Transverse colon (tissue), 3 donors: ENCODE data around the gene SDK1.

Experiments
- EP300 ChIP-seq: sonication (generic); formaldehyde crosslinking; IDR thresholded peaks from one replicate; pipeline ENCODE4 v1.6.1; 2017; ENCODE audit warnings: antibody characterized with exemption, low read depth
- TF ChIP-seq, protein P1 (sequence below), 5 experiments: fragments of 200-600 bp in 3 of 5; fragments of 450-650 bp in 2 of 5; sonication (generic) in 3 of 5; IDR thresholded peaks; 1 replicate in 2 of 5; 2 replicates in 3 of 5; pipeline ENCODE4 v1.5.1; 2016 to 2017; ENCODE audit warnings: antibody characterized with exemption in 5 of 5, inconsistent platforms in 3 of 5, mild to moderate bottlenecking in 2 of 5, moderate library complexity in 1 of 5

GRCh38 chr7:4288791-4289394 lies 987.8 kb downstream of the SDK1 start:
- TF ChIP-seq, protein P1, sequence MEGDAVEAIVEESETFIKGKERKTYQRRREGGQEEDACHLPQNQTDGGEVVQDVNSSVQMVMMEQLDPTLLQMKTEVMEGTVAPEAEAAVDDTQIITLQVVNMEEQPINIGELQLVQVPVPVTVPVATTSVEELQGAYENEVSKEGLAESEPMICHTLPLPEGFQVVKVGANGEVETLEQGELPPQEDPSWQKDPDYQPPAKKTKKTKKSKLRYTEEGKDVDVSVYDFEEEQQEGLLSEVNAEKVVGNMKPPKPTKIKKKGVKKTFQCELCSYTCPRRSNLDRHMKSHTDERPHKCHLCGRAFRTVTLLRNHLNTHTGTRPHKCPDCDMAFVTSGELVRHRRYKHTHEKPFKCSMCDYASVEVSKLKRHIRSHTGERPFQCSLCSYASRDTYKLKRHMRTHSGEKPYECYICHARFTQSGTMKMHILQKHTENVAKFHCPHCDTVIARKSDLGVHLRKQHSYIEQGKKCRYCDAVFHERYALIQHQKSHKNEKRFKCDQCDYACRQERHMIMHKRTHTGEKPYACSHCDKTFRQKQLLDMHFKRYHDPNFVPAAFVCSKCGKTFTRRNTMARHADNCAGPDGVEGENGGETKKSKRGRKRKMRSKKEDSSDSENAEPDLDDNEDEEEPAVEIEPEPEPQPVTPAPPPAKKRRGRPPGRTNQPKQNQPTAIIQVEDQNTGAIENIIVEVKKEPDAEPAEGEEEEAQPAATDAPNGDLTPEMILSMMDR (IDR thresholded peaks at IDR 0.05): no peak
- TF ChIP-seq EP300: no peak
